Subcutaneous abdominal adipose tissue (tissue), 5 donors: ENCODE data around the gene APBA1.

Experiments used
- H3K27ac ChIP-seq: one replicate; pipeline ENCODE4 v1.7.0; 2013; ENCODE audit warnings: low read depth, mild to moderate bottlenecking, inconsistent platforms, low read length, moderate library complexity
- H3K27me3 ChIP-seq, 5 donors: one replicate each; pipeline ENCODE4 v1.7.0; 2013; ENCODE audit warnings: low read length in 5 of 5, inconsistent platforms in 1 of 5; ENCODE audit not compliant: control insufficient read depth in 5 of 5, insufficient read depth in 4 of 5
- H3K36me3 ChIP-seq, 5 donors: one replicate each; pipeline ENCODE4 v1.7.0; 2013; ENCODE audit warnings: low read length in 5 of 5; ENCODE audit not compliant: control insufficient read depth in 5 of 5, insufficient read depth in 5 of 5
- H3K4me1 ChIP-seq, 5 donors: one replicate each; pipeline ENCODE4 v1.7.0; 2013; ENCODE audit warnings: low read length in 5 of 5, mild to moderate bottlenecking in 3 of 5, moderate library complexity in 1 of 5; ENCODE audit not compliant: control insufficient read depth in 5 of 5, insufficient read depth in 5 of 5
- H3K4me3 ChIP-seq, 5 donors: one replicate each; pipeline ENCODE4 v1.7.0; 2013; ENCODE audit warnings: low read length in 5 of 5, low read depth in 1 of 5
- H3K9ac ChIP-seq, 5 donors: one replicate each; pipeline ENCODE4 v1.7.0; 2013; ENCODE audit warnings: low read length in 5 of 5, mild to moderate bottlenecking in 4 of 5, moderate library complexity in 3 of 5
- H3K9me3 ChIP-seq, 5 donors: one replicate each; pipeline ENCODE4 v1.7.0; 2013; ENCODE audit warnings: low read length in 5 of 5; ENCODE audit not compliant: control insufficient read depth in 5 of 5
- donor health status: healthy.
- donor health status: healthy.
- donor health status: healthy.
- donor health status: healthy.
- donor health status: healthy.

The APBA1 gene

GRCh38 chr9:69678843-69679538, 6.8 kb upstream of the APBA1 start:
- no peaks in the 10 kb centered on the region for H3K27me3 ChIP-seq
- H3K9ac ChIP-seq: no peak overlapping the region
- H3K4me1 ChIP-seq: no peaks in the 10 kb centered on the region
- H3K27ac ChIP-seq: no peak overlapping the region
- no peak overlapping the region for H3K4me3 ChIP-seq
- no peaks in the 10 kb centered on the region for H3K36me3 ChIP-seq
- no peaks in the 10 kb centered on the region for H3K9me3 ChIP-seq

- H3K4me3 ChIP-seq: no peak overlapping the region
- no peaks in the 10 kb centered on the region for H3K9me3 ChIP-seq
- no peak overlapping the region for H3K9ac ChIP-seq
- H3K27me3 ChIP-seq: no peaks in the 10 kb centered on the region
- no peaks in the 10 kb centered on the region for H3K36me3 ChIP-seq
- H3K4me1 ChIP-seq: peaks cover 0 to 6% (median 5%) of the 10 kb centered on the region in 5 donors
- no peak overlapping the region for H3K27ac ChIP-seq
Observed at GRCh38 chr9:69677931-69678330, 5.8 kb upstream of the APBA1 start.

GRCh38 chr9:69675563-69675962, 3.4 kb upstream of the APBA1 start:
- H3K27ac ChIP-seq: no peak overlapping the region
- H3K9ac ChIP-seq: no peak overlapping the region
- H3K4me1 ChIP-seq: peaks cover 2 to 24% (median 20%) of the 10 kb centered on the region in 5 donors
- no peaks in the 10 kb centered on the region for H3K9me3 ChIP-seq
- no peaks in the 10 kb centered on the region for H3K36me3 ChIP-seq
- H3K4me3 ChIP-seq: no peak overlapping the region
- H3K27me3 ChIP-seq: no peaks in the 10 kb centered on the region

- no peak overlapping the region for H3K9ac ChIP-seq
- H3K9me3 ChIP-seq: no peaks in the 10 kb centered on the region
- no peaks in the 10 kb centered on the region for H3K36me3 ChIP-seq
- H3K4me1 ChIP-seq: peaks cover 2 to 27% (median 20%) of the 10 kb centered on the region in 5 donors
- H3K4me3 ChIP-seq: no peak overlapping the region
- no peak overlapping the region for H3K27ac ChIP-seq
- no peaks in the 10 kb centered on the region for H3K27me3 ChIP-seq
Observed at GRCh38 chr9:69674716-69675438, 2.7 kb upstream of the APBA1 start.

GRCh38 chr9:69674112-69674685, 2.0 kb upstream of the APBA1 start:
- no peak overlapping the region for H3K27ac ChIP-seq
- no peak overlapping the region for H3K4me3 ChIP-seq
- no peaks in the 10 kb centered on the region for H3K27me3 ChIP-seq
- peaks cover 2 to 27% (median 20%) of the 10 kb centered on the region in 5 donors for H3K4me1 ChIP-seq
- H3K9ac ChIP-seq: no peak overlapping the region
- no peaks in the 10 kb centered on the region for H3K36me3 ChIP-seq
- H3K9me3 ChIP-seq: no peaks in the 10 kb centered on the region

- no peaks in the 10 kb centered on the region for H3K27me3 ChIP-seq
- H3K4me1 ChIP-seq: peaks cover 2 to 33% (median 20%) of the 10 kb centered on the region in 5 donors
- no peaks in the 10 kb centered on the region for H3K36me3 ChIP-seq
- peak overlapping the region; percentile 71 to 97 (median 91) for H3K4me3 ChIP-seq
- H3K9me3 ChIP-seq: no peaks in the 10 kb centered on the region
- peak overlapping the region in 4 of 5 donors; percentile 53 to 74 (median 69) for H3K9ac ChIP-seq
- peak overlapping the region; percentile 26 for H3K27ac ChIP-seq
Observed at GRCh38 chr9:69673311-69673640, 1.1 kb upstream of the APBA1 start.

- Histone ChIP-seq H3K27ac (peak overlapping the region; percentile 26), H3K9me3 (no peaks in the 10 kb centered on the region), H3K9ac (peak overlapping the region in 4 of 5 donors; percentile 53 to 74 (median 69)), H3K4me1 (peaks cover 2 to 33% (median 20%) of the 10 kb centered on the region in 5 donors), H3K36me3 (no peaks in the 10 kb centered on the region), H3K4me3 (peak overlapping the region; percentile 71 to 97 (median 91)), H3K27me3 (no peaks in the 10 kb centered on the region)
Observed at GRCh38 chr9:69672596-69673310, 582 bp upstream of the APBA1 start.

- Histone ChIP-seq H3K4me1 (peaks cover 2 to 33% (median 20%) of the 10 kb centered on the region in 5 donors), H3K27me3 (no peaks in the 10 kb centered on the region), H3K9me3 (no peaks in the 10 kb centered on the region), H3K36me3 (no peaks in the 10 kb centered on the region), H3K4me3 (peak overlapping the region; percentile 74 to 92 (median 91)), H3K27ac (no peak overlapping the region), H3K9ac (peak overlapping the region in 3 of 5 donors; percentile 65 to 80 (median 73))
Observed at GRCh38 chr9:69671311-69671878, 776 bp downstream of the APBA1 start.

- H3K9me3 ChIP-seq: no peaks in the 10 kb centered on the region
- no peak overlapping the region for H3K27ac ChIP-seq
- no peaks in the 10 kb centered on the region for H3K27me3 ChIP-seq
- no peak overlapping the region for H3K4me3 ChIP-seq
- H3K4me1 ChIP-seq: peaks cover 2 to 24% (median 10%) of the 10 kb centered on the region in 5 donors
- H3K36me3 ChIP-seq: no peaks in the 10 kb centered on the region
- no peak overlapping the region for H3K9ac ChIP-seq
Observed at GRCh38 chr9:69667306-69667705, 4.9 kb downstream of the APBA1 start.
